Activated CD8-positive, alpha-beta memory T cell treated with anti-CD3 and anti-CD28 coated beads for 1 hour (primary cell): ENCODE measurements around the gene C12orf43.
A peak's percentile ranks its signal among the peaks of the same experiment; 100 is the strongest.
"Not testable (repeated sequence)": the region's sequence is repeated elsewhere in the genome, so short reads cannot be mapped to it uniquely, and the experiment has no call there.

ENCODE experiments used
- DNase-seq, 2 donors: peaks; one replicate each; pipeline ENCODE4 v3.0.0-alpha.2; 2020; ENCODE audit warnings: low read depth in 1 of 2; ENCODE audit errors: extremely low read depth in 1 of 2

Gene C12orf43, protein sequence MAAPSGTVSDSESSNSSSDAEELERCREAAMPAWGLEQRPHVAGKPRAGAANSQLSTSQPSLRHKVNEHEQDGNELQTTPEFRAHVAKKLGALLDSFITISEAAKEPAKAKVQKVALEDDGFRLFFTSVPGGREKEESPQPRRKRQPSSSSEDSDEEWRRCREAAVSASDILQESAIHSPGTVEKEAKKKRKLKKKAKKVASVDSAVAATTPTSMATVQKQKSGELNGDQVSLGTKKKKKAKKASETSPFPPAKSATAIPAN

DNA sequence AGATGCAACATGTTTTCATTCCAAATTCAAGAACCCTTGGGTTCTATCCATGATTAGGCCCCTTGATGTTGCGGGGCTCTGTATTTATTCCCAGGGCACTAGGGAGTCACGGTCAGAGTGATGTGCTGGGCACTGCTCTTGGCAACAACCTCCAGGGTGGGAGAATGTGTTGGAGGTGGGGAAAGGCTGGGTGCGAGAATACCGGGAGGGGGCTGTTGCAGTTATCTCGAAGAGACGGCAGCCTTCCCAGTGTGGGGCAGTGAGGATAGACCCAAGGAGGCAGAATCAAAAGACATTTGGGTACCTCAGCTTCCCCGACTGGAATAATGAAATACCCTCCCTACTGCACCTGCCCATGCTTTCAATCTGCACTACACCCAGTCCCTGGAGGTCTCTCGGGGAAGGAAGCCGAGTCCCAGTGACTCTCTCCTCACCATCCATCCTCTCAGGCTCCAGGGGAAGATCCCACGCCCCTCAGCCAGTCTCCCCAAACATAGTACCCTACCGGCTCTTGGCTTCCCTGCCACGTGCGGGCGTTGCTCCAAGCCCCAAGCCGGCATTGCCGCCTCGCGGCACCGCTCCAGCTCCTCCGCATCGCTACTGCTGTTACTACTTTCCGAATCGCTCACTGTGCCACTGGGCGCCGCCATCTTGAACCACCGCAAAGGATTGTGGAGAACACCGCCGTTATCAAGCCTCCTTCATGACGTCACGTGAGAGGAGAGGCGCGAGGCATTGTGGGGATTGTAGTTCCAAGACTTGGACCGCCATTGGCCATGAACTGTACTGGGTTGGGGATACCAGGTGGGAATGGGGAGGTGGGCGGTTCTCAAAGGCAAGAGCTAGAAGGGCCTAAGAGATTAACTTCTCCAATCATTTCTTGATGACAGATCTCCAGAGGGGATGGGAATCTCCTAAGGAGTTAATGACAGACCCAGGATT is at the start of gene C12orf43:
TSS of gene C12orf43 (minus strand) at position 663 of the 942 bp plus-strand sequence. CDS start at position 650, 13 bp downstream.
- peak; percentile 81 to 88 for DNase-seq

DNA sequence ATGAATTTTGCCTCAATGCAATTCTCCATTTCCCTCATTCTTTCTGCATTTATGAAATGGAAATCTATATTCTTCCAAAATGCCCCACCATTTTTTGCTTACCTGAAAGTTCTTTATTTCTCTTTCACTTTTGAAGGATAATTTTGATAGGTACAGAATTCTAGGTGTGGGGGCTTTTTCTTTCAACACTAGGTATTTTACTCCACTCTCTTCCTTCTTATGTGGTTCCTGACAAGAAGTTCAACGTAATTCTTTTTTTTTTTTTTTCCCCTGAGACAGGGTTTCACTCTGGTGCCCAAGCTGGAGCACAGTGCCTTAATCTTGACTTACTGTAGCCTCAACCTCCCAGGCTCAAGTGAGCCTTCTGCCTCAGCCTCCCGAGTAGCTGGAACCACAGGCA is 49.1 kb upstream of the C12orf43 start:
- no peak for DNase-seq

DNA sequence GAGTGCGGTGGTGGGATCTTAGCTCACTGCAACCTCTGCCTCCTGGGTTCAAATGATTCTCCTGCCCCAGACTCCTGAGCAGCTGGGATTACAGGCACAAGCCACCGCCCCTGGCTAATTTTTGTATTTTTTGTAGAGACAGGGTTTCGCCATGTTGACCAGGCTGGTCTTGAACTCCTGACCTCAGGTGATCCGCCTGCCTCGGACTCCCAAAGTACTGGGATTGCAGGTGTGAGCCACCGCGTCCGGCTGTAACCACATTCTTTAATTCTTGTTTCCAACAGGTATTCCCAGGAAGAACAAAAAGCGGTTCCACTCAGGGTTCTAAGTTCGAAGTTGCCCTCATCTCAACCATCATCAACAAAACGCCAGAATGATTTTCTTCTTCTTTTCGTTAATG is 48.3 kb upstream of the C12orf43 start:
- not testable (repeated sequence) for DNase-seq

DNA sequence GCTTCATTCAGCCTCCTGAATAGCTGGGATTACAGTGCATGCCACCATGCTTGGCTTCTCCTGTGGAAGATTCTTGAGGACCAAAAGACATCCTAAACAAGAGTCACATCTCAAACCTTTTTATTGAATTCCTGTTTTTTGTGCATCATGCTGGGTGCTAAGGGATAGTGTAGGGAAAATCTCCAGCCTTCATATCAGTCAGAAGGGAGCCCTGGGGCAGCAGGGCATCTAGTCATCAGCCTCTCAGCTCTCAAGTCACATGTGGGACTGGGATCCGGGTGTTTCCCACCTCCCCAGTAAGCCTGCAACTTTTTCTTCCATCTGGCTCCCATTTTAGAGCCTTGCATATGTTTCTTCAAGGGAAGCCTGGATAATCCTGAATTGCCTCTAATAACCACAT is 47.8 kb upstream of the C12orf43 start:
- no peak for DNase-seq

DNA sequence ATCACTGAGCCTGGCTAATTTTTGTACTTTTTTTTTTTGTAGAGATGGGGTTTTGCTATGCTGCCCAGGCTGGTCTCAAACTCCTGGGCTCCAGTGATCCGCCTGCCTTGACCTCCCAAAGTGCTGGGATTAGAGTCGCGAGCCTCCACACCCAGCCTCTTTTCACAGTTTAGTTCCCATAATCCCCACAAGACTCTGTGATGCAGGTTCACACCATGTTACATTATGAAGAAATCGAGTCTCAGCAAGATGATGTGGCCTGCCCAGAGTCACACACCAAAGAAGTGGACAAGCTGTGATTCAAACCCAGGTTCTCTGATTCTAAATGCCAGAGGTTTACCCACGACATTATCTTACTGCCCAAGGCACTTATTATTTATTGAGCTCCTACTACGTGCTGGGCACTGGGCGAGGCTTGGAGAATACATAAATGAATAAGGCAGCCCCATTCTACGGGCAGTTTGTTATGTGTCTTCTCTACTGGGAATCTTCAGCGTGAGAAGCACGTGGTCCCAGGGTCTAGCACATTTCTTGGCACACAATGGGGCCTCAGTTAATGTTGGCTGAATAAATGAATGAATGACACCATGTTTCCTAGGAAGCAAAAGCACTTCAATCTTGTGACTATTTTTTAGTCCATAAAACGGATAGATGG is 46.2 kb upstream of the C12orf43 start:
- DNase-seq, result no peak

DNA sequence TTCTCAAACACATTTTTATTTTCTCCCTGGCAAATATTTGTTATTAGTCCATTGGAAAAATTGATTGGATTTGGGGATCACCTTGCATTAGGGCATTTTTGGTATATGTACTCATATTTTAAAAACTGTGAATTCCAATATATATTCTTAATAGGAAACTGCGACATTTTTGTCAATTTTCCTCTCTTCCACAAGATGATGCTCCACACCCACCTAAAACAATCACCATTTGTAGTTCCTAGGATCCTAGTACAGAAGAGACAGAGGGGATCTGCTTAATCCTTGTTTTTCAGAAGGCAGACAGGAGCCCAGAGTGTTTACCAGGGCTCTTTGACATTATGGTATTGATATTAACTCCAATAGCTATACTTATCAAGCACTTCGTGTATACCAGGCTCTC is 45.5 kb upstream of the C12orf43 start:
- DNase-seq, result no peak

DNA sequence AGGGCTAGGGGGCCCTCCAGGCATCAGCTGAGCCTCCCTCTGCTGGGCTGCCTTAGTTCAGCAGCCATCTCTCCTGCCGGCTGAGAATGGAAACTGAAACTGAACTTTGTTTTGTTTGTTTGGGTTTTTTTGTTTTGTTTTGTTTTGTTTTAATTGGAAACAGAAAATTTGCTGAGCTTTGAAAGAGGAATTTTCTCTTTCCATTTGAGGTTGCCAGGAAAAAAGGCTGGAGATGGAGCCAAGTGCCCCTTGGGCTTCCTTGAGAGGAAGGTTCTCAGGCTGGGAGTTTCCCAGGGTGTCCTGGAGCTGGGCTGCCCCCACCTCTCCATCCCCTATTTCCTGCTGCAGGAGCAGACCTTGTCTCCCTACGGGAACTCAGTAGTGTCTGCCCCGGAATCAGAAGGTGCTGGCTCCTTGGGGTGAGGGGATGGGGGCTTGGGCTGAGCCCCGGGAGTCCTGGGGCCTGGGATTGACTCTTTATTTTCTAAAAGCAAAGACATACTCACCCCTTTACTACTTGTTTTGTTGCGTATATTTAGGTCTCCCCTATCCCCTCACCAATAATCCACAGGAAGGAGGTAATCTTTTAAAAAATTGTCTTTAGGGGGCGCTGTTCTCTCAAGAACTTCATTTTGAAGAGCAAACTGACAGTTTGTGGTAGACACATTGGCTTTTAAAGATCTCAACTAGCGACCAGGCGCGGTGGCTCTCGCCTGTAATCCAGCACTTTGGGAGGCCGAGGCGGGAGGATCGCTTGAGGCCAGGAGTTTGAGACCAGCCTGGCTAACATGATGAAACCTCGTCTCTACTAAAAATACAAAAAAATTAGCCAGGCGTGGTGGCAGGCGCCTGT is 44.1 kb upstream of the C12orf43 start:
- peak in 1 of 2 donors; percentile 41 for DNase-seq

DNA sequence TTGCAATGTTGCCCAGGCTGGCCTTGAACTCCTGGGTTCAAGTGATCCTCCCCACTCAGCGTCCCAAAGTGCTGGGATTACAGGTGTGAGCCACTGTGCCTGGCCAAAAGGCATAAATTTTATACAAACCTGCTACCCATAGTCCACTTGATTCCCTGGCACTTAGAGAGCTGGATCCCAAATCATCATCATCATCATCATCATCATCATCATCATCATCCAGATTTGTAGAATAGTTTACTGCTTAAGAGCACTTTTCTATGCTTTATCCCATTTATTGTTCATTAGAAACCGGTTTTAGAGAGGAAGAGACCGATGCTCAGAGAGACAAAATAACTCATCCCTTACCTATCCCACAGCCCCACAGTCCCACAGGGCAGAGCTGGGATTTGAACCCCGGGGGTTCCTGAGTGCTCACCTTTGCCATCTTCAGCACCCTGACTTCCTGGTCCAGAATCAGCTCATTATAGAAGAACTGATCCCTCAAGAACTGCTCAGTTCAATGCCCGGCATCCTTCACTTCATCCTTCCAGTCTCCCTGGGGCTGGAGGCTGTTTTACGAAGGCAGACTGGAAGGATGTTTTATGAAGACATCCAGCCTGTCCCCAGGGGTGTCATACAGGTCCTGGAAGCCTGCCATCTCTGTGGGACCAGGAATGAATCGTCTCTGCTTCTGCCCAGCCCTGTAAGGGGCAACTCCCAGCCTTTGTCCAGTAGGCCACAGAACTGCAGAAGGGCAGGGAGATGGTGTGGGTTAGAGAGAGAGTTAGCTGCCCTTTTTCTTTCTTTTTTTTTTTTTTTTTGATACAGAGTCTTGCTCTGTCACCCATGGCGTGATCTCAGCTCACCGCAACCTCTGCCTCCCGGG is 43.0 kb upstream of the C12orf43 start:
- DNase-seq, result no peak

DNA sequence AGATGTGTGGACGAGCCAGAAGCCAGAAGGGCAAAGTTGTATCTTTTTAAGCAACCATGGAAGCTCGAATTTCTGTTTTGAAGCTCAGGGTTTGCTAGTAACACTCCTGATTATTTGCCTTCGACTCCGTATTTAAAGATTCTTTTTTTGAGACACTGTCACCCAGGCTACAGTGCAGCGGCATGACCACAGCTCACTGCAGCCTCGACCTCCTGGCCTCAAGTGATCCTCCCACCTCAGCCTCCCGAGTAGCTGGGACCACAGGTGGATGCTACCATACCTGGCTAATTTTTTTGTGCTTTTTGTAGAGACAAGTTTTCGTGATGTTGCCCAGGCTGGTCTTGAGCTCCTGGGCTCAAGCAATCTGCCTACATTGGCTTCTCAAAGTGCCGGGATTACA is 41.5 kb upstream of the C12orf43 start:
- DNase-seq, result no peak

DNA sequence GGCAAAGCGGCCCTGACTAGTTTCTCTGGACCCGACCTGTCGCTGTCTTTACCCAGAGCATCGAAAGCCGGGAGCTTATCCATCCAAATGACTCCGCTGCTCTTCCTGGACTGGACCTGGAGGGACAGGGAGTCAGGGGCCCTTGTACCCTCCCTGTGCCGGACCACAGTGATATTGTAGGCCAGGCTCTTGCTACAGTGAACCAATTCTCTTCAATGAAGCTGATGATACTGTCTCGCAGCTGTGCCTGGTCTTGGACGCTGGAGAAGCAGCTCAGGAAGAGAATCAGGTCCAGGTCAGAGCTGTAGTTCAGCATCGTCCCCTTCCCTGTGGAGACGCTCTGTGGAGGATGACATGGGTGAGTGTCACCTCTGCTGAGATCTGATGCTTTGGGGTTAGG is 37.4 kb upstream of the C12orf43 start:
- no peak for DNase-seq

DNA sequence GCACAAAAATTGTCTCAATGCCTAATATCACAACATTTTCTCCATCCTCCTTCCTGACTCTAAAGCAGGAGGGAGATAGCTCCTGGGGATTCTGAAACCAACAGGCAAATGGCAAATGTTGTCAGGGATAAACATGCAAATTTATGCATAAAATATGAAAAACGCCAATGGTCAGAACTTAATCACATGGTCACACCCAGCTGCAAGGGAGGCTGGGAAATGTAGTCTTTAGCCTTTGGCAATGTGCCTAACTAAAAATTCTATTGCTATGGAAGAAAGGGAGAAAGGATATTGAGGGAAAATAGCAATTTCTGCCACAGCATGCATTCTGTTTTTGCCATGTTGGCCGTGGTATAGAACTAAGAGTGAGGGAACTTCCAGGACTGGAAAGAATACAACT is 34.4 kb upstream of the C12orf43 start:
- DNase-seq, result no peak

DNA sequence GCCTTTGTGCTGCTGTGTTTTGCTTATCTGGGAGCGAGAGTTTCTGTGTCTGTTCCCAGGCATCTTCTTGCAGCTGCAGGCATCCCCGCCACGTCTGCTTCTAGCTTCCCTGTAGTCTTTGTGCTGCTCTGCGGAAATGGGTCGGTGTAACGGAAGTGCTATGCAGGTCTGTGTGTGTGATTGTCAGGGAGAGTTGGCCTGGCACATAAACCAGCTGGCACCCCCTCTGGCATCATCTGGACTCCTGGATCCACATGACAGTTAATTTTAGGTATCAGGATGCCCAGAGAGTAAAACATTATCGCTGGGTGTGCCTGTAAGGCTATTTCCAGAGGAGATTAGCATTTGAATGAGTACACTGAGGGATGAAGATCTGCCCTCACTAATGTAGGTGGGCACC is 32.2 kb upstream of the C12orf43 start:
- DNase-seq, result no peak

DNA sequence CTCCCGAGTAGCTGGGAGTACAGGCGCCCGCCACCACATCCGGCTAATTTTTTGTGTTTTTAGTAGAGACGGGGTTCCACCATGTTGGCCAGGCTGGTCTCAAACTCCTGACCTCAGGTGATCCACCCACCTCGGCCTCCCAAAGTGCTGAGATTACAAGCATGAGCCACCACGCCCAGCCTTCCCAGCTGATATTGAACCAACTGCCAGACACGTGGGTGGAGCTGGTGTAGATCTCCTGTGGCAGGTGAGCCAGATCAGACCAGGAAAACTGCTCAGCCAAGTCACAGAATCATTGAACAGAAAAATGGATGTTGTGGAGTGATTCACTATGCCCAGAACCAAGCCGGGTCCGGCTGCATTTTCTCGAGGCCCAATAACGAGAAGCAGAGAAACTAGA is 31.1 kb upstream of the C12orf43 start:
- not testable (repeated sequence) for DNase-seq

DNA sequence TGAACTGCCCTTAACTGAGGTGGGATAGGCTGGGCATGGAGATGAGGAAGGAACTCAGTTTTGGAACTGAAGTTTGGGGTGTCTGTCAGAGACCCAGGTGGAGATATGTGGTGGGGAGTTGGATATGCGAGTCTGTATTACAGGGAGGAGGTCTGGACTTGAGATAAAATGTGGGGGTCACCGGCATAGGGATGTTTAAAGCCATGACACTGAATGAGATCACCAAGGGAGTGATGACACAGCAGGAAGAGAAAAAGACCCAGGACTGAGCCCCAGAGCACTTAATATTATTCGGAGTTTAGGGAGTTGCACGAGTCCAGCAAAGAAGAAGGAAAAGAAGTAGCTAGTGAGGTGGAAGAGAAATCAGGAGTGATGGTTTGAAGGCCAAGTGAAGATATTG is 26.8 kb upstream of the C12orf43 start:
- no peak for DNase-seq

DNA sequence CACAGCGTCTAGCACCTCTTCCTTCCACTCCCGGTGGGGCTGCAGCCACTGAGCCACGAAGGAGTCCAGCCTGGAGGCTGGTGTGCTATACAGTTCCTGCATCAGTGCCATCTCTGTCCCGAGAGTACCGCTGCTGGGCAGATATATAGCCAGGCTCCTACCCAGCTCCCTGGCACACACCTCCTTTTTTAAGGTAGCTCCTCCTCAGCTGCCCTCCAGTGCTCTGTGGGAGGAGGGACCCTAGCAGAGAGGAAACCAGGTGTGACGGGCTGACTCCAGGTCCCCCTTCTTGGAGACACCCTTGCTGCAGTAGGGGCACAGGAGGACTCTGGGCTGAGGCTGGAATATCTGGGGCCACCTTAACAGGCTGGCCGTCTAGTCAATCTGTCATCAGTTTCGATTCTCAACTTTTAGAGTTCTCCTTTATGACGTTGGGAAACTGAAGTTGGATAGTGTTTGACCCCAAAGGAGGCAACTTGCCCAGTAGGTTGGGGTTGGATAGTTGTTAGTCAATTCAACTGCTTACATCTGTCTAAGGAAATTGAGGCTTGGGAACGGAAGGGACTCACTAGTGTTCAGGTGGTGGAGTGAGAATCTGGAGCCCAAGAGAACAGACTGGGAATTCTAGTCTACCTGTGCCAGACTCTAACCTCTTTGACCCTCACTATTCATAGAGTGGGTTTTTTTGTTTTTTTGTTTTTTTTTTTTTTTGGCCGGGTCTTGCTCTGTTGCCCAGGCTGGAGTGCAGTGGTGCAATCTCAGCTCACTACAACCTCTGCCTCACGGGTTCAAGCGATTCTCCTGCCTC is 22.8 kb upstream of the C12orf43 start, which contains the start of gene OASL:
TSS of gene OASL (minus strand) at position 386 of the 808 bp plus-strand sequence. CDS start at position 111, 275 bp downstream.
- DNase-seq, result peak in 1 of 2 donors; percentile 51

DNA sequence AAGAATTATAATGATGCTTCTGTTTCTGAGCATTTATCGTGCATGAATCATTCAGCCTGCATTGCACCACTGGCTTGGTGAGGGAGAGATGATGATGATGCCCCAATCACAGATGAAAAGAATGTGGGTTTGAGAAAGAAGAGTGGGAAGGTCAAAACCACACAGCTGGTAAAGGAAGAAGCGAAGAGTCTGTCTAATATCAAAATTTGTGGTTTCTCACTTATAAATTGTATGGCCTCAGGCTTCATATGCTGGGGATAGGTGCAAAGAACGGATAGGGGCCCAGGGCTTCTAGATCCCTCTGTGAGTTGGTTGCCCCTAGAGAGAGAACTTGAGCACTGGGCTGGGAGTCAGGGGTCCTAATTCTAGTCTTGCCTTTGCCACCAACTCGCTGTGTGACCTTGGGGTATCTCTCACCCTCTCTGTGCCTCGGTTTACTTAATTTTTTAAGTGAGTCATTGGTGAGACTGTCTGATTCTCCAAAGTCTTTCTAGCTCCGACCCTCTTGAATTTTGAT is 20.6 kb upstream of the C12orf43 start:
- DNase-seq, result no peak

DNA sequence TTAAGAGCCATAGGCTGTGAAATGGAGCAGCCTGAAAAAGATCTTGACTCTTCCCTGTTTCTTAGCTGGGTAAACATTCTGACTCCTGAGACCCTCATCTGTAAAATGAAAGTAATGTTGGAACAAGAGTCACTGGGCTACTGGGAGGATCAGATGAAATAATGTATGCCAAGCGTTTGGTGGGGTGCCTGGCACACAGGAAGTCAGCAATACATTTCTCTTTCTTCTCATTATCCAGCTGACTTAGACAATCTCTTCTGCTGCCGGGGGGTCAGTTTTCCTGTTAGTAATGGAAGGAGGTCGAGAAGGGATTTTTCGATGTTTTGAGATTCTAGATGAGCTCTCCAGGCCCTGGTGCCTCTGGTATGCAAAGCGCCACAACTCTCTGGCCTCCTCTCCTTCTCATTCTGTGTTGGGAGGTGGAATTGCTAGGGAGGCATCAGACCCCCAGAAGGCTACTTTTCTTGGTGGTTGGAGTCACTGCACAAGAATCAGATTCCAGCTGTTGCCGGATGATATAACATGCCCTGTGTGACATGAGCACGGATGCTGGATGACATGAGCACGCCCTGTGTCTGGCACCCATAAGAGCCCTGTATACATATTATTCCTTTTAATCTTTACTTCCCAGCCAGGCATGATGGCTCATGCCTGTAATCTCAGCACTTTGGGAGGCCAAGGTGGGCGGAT is 18.5 kb upstream of the C12orf43 start:
- DNase-seq, result no peak
